Bronchial epithelial cell (primary cell): ENCODE results near the gene DOCK1. TPM values are rescaled to one million over a fixed set of nuclear protein-coding genes. Genes with fewer than 3 reads are reported as not detected.

Experiments used
- DNase-seq: peaks from one replicate; pipeline ENCODE4 v3.0.0-alpha.2; 2010; ENCODE audit warnings: low read depth
- FAIRE-seq: peaks from 2 replicates; lab custom pipeline; 2011; peaks lifted over from hg19 to GRCh38; lab: Jason Lieb, UNC
- H3K27me3 ChIP-seq: 2 replicates; pipeline ENCODE4 v1.5.1; 2011; ENCODE audit warnings: low read length; ENCODE audit not compliant: control insufficient read depth, insufficient read depth
- H3K36me3 ChIP-seq: 2 replicates; pipeline ENCODE4 v1.5.1; 2011; ENCODE audit warnings: low read length; ENCODE audit not compliant: control insufficient read depth, insufficient read depth
- H3K4me3 ChIP-seq: 2 replicates; pipeline ENCODE4 v1.5.1; 2011; ENCODE audit warnings: mild to moderate bottlenecking, low read depth, low read length, control low read depth
- CTCF ChIP-seq: IDR thresholded peaks from 2 replicates; pipeline ENCODE4 v1.5.1; 2011; ENCODE audit warnings: mild to moderate bottlenecking, moderate library complexity, low read length, control low read depth, inconsistent platforms; ENCODE audit not compliant: insufficient read depth, severe bottlenecking
- total RNA-seq: library from RNA; depleted of rRNA; stranded (reverse); fragments of >200 nt; gene quantifications from 2 replicates; pipeline ENCODE4 v1.2.1, GENCODE V29; 2014

DOCK1 gene
- total RNA-seq, 1 donor from 2014 or later, result 173 TPM

DNA sequence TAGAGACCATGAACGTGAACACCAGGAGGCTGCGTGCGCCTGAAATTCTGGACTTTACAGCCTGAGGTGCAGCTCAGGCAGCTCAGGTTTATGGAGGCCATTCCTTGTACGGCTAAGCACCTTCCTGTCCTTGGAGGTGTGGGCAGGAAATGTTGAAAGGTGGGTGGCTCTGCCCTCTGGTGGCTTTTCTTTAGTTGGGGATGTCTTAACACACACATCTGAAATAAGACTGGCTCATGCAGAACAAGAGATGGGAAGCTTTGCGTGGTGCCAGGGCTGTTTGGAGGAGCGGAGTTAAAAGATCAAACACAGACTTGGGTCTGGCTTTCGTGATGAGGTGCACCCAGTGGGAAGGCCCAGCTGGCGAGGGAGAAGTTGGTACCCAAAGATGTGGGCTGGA, 64.1 kb downstream of the DOCK1 start:
- H3K27me3 ChIP-seq, result no peaks in the 10 kb centered on the region
- H3K4me3 ChIP-seq, result no peak overlapping the region
- DNase-seq, result peak; percentile 35
- H3K36me3 ChIP-seq, result peaks cover 6% of the 10 kb centered on the region
- peak; percentile 22 for TF ChIP-seq CTCF
- peak; percentile 28 for FAIRE-seq

DNA sequence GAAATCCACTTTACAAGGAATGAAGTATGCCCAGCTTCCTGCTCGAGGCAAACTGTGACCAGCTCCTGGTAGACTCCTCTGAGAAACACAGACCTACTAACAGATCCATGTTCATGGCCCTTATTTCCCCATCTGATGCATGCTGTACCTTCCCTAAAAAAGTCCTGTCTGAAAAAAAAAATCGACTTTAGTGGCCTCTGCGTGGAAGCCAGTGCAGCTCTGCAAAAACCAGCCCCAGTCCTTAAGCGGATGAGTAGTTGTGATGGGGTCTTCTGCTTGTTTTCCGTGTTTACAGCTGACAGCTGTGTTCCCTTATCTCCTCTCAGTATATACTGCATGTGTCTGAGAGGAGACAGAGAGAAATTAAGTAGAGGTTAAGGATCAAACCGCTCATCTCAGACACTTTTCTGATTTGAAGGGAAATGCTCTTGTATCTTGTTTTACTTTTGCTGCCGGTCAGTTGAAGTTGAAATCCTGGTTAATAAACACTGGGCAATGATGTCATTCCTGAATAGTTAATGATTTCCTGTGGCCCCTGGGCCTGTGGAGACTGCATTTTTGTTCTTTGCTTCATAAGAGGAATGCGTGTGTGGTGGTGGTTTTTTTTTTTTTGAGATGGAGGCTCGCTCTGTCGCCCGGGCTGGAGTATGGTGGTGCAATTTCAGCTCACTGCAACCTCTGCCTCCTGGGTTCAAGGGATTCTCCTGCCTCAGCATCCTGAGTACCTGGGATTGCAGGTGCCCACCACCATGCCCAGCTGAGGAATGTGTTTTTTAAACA, 67.6 kb downstream of the DOCK1 start:
- DNase-seq (peak; percentile 77), FAIRE-seq (no peak)
- peaks cover 16% of the 10 kb centered on the region for H3K36me3 ChIP-seq

GRCh38 chr10:126975221-126975620, 70.0 kb downstream of the DOCK1 start:
- Histone ChIP-seq H3K27me3 (no peaks in the 10 kb centered on the region), H3K4me3 (no peak overlapping the region), H3K36me3 (peaks cover 19% of the 10 kb centered on the region)
- DNase-seq (no peak), FAIRE-seq (no peak)
- TF ChIP-seq CTCF, result no peak

More for the DNA sequence above, 67.6 kb downstream of the DOCK1 start:
- H3K27me3 ChIP-seq, result no peaks in the 10 kb centered on the region
- TF ChIP-seq CTCF, result no peak
- no peak overlapping the region for H3K4me3 ChIP-seq

DNA sequence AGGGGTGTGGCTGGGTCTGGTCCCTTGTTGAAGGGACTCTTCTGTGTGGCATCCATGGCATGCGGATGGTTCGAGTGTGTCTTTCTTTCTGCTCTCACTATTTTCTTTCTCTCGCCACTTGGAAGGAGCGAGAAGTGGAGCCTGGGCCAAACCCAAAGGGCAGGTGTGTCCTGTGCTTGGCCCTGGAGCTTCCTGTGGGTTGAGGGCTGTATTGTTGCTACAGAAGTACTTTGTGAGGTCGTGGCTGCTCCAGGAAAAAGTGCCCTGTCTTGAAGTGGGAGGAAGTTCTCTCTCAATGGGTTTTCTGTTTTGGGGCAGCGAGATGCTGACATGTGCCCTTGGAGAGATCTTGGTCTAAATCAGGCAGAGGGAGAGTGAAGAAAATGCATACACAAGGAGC, 72.0 kb downstream of the DOCK1 start:
- Histone ChIP-seq H3K27me3 (no peaks in the 10 kb centered on the region), H3K4me3 (no peak overlapping the region), H3K36me3 (peaks cover 23% of the 10 kb centered on the region)
- no peak for TF ChIP-seq CTCF
- DNase-seq (no peak), FAIRE-seq (no peak)

DNA sequence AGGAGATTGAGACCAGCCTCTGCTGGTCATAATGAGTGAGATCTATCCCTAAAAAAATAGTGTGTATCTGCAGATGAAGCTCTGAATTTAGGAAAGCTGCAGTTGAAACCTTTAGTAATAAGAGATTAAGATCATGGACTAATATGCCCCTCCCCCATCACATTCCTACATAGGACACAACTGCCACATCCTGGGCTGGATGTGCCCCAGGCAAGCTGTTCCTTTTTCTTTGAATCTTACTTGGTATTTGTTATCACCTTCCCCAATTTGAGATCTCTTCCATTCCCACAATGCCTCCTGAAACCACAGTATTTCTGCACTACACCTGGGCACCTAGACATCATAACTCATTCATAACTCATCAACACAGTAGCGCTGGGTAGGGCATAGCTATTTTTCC, 74.1 kb downstream of the DOCK1 start:
- DNase-seq (no peak), FAIRE-seq (no peak)
- Histone ChIP-seq H3K27me3 (no peaks in the 10 kb centered on the region), H3K36me3 (peaks cover 22% of the 10 kb centered on the region), H3K4me3 (no peak overlapping the region)
- no peak for TF ChIP-seq CTCF
